Mucosa of gallbladder (tissue), 1 donor: Measurements from ENCODE around the gene OR2A12. TPM values are rescaled to one million over a fixed set of nuclear protein-coding genes. Genes with fewer than 3 reads are reported as not detected.
A peak's percentile ranks its signal among the peaks of the same experiment; 100 is the strongest.
"Not testable (repeated sequence)": the region's sequence is repeated elsewhere in the genome, so short reads cannot be mapped to it uniquely, and the experiment has no call there.

Experiments used
- DNase-seq: peaks from one replicate; pipeline ENCODE4 v3.0.0-alpha.2; 2020; ENCODE audit warnings: low spot score
- total RNA-seq: library from RNA; stranded (reverse); gene quantifications from one replicate; pipeline ENCODE4 v1.2.1, GENCODE V29; 2021
- donor health status: DM: no; HTN: no; CAD: no.

OR2A12 gene
- total RNA-seq, 1 donor from 2014 or later: not detected

DNA sequence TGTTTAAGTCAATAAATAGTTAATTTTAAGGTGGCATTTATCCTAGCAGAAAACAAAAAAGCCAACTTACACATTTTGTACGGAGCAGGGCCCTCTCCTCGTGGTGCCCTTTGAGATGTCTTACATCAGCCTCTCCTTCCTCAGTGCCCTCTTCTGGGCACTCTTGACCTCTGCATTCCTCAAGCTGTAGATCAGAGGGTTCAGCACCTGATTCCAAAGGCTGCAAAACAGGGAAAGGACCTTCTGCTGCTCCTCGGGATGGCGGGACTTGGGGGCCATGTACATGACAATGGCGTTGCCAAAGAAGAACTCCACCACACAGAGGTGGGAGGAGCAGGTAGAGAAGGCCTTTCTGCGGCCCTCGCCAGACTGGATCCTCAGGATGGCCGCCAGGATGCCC lies 32.3 kb downstream of the OR2A12 start:
- DNase-seq: no peak

DNA sequence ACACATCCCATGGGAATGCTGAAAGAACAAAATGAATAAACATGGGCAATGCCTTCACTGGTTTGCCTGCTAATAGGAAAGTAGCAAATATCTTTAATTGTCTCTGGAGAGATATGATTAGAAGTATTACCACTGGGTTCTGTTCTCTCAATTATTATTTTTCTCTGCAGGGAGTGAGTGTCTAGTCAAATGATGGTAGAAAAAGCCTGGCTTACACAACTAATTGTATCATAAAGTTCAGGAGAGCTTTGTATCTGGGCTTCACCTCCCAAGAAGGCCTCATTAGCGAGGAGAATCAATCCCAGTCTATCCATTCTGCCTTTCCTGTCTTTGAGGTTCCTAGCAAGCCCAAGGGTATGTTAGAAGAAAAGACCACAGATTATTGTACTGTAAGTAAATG lies 36.8 kb downstream of the OR2A12 start, which contains the start of gene OR2A14:
OR2A14 (plus strand) TSS at position 301 of the 400 bp plus-strand sequence. CDS start 5,937 bp downstream, outside the sequence.
- no peak for DNase-seq

DNA sequence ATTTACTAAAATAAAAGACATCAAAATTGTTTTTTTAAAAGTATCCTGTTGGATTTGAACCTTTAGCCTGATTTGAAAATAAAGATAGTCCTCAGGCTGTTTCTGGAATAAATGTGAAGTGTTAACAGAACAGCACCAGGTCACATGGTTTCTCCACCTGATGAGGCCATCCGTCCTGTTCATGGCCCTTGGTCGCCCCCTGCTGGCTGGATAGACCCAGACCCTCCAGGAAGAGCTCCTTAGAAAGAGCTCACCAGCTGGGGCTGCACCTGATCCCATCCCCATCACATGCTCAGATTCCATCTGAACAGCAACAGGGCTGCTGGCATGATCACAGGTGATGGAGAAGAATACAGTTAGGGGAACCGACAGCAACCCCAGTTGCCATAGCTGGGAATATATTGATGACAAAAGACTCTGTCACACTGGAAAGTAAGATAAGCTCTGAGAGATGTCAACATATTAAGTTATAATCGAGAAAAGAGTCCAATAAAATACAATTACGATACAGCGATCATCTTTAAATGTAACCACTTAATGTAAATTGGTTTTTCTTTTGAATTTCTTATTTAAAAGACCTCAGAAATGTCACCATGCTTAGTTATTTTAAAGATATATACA lies 41.7 kb downstream of the OR2A12 start:
- DNase-seq: peak; percentile 79

DNA sequence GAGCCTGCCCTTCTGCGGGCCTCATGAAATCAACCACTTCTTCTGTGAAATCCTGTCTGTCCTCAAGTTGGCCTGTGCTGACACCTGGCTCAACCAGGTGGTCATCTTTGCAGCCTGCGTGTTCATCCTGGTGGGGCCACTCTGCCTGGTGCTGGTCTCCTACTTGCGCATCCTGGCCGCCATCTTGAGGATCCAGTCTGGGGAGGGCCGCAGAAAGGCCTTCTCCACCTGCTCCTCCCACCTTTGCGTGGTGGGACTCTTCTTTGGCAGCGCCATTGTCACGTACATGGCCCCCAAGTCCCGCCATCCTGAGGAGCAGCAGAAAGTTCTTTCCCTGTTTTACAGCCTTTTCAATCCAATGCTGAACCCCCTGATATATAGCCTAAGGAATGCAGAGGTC lies 43.5 kb downstream of the OR2A12 start:
- DNase-seq: not testable (repeated sequence)

- DNase-seq: no peak
Measured at GRCh38 chr7:144130730-144131129, 44.7 kb downstream of the OR2A12 start.

GRCh38 chr7:144132262-144132661 lies 46.2 kb downstream of the OR2A12 start:
- DNase-seq: no peak

DNA sequence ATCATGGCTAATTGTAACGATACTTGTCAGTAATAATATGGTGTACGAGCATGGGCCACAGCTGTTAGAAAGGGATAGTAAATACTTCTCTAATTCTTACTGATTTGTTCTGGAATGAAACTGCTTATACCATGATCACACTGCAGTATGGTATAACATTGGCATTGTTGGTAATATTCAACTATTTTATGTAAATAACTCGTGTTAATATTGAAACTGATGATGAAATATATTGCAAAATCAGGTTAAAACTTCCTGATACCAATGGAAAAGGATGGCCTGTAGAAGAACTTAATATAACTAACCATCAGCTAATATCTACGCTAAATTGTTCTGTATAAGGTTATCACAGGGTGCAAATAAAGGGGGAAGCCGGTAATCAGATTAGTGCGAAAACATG lies 47.2 kb downstream of the OR2A12 start:
- no peak for DNase-seq

DNA sequence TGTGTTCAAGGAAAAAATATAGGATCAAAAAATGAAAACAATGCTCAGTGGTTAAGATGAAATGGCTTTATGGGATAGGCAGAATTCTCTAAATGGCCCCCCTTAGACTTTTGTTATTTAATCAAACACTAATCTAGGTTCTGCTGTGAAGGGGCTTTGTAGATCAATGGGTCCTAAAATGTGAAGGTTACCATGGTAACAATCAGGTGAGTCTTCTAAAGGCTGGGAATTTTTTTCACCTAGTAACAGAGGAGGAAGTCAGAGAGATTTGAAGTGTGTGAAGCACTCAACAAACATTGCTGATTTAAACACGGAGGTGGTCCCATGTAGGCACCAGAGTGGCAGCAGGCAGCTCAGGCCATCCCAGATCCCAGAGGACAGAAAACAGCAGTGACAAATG lies 48.0 kb downstream of the OR2A12 start:
- DNase-seq: no peak

GRCh38 chr7:144137501-144137900 lies 51.4 kb downstream of the OR2A12 start:
- no peak for DNase-seq

GRCh38 chr7:144142187-144142586 lies 56.1 kb downstream of the OR2A12 start:
- DNase-seq: no peak

GRCh38 chr7:144144426-144144825 lies 58.3 kb downstream of the OR2A12 start:
- no peak for DNase-seq

- no peak for DNase-seq
Measured at GRCh38 chr7:144148224-144148827, 62.2 kb downstream of the OR2A12 start.

Other genes with a start within 250 kb of the OR2A12 start
- 64.5 TPM for gene TCAF1, start 184.1 kb upstream of the OR2A12 start, total RNA-seq
- gene OR2F2, start 151.0 kb upstream of the OR2A12 start, total RNA-seq: not detected
- not detected for gene OR2F1, start 131.4 kb upstream of the OR2A12 start, total RNA-seq
- gene OR6B1, start 86.0 kb upstream of the OR2A12 start, total RNA-seq: not detected
- not detected for gene OR2A5, start 37.3 kb upstream of the OR2A12 start, total RNA-seq
- gene OR2A25, start 16.5 kb upstream of the OR2A12 start, total RNA-seq: not detected
- not detected for gene OR2A2, start 23.3 kb downstream of the OR2A12 start, total RNA-seq
- gene OR2A14, start 36.9 kb downstream of the OR2A12 start, total RNA-seq: not detected
- 7.5 TPM for gene CTAGE4, start 97.2 kb downstream of the OR2A12 start, total RNA-seq
- 10.5 TPM for gene ARHGEF35, start 109.6 kb downstream of the OR2A12 start, total RNA-seq
- gene OR2A42, start 153.3 kb downstream of the OR2A12 start, total RNA-seq: not detected
- gene OR2A7, start 178.5 kb downstream of the OR2A12 start, total RNA-seq: 4.8 TPM
- gene CTAGE8, start 183.0 kb downstream of the OR2A12 start, total RNA-seq: 3.1 TPM
- not detected for gene OR2A1, start 226.1 kb downstream of the OR2A12 start, total RNA-seq